ENCODE results near the gene PIGT. TPM values are rescaled to one million over a fixed set of nuclear protein-coding genes. Genes with fewer than 3 reads are reported as not detected.

PIGT gene
- polyA plus RNA-seq, 1 experiment: 114 TPM

DNA sequence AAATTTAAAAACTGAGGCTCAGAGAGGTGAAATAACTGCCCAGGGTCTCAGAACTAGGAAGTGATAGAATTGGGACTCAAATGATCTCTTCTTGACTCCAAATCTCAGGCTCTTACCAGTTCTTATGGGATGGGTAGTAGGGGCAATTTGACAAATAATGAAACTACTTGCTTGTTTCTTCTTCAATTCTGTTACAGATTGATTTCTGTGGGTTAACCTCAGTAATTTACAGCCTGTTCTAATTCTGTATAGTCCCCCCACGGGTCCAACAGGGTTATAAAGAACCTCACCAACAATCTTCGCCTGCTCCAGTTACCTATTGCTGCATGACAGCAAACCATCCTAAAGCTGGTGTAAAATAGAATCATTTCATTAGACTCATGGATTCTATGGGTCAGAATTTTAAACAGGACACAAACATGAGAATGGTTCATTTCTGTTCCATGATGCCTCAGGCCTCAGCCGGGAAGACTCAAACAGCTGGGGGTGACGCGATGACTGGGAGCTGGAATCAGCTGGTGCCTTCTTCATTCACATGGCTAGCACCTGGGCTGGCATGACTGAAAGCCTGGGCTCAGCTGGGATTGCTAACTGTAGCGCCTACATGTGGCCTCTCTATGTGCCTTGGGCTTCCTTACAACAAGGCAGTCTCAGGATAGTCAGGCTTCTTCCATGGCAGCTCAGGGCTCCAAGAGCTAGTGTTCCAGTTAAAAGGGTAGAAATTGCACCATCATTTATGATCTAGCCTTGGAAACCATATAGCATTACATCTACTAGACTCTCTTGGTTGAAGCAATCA, 47.0 kb downstream of the PIGT start:
- POLR2A ChIA-PET: no interaction called here
- H3K27ac ChIP-seq (ENCODE audit: low read depth, low read length): no peak overlapping the region
- CTCF ChIA-PET: interaction anchor here (0.9 to 4.9 kb wide), 4 partner anchors 13 to 151 kb away, joined by 3 to 15 read pairs (median 4); no protein-coding TSS in a partner anchor
- DNase-seq (ENCODE audit: low read depth, low spot score): no peak
- H3K9me3 ChIP-seq (ENCODE audit: control insufficient read depth, insufficient read depth, low read length): no peaks in the 10 kb centered on the region
- TF ChIP-seq, protein P1, sequence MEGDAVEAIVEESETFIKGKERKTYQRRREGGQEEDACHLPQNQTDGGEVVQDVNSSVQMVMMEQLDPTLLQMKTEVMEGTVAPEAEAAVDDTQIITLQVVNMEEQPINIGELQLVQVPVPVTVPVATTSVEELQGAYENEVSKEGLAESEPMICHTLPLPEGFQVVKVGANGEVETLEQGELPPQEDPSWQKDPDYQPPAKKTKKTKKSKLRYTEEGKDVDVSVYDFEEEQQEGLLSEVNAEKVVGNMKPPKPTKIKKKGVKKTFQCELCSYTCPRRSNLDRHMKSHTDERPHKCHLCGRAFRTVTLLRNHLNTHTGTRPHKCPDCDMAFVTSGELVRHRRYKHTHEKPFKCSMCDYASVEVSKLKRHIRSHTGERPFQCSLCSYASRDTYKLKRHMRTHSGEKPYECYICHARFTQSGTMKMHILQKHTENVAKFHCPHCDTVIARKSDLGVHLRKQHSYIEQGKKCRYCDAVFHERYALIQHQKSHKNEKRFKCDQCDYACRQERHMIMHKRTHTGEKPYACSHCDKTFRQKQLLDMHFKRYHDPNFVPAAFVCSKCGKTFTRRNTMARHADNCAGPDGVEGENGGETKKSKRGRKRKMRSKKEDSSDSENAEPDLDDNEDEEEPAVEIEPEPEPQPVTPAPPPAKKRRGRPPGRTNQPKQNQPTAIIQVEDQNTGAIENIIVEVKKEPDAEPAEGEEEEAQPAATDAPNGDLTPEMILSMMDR (IDR thresholded peaks at IDR 0.05; ENCODE audit: low read depth, low read length): no peak
- H3K27me3 ChIP-seq (ENCODE audit: control insufficient read depth, insufficient read depth, low read length): peaks cover 12% of the 10 kb centered on the region
- no peak overlapping the region for H3K4me3 ChIP-seq (ENCODE audit: low read depth, low read length)

DNA sequence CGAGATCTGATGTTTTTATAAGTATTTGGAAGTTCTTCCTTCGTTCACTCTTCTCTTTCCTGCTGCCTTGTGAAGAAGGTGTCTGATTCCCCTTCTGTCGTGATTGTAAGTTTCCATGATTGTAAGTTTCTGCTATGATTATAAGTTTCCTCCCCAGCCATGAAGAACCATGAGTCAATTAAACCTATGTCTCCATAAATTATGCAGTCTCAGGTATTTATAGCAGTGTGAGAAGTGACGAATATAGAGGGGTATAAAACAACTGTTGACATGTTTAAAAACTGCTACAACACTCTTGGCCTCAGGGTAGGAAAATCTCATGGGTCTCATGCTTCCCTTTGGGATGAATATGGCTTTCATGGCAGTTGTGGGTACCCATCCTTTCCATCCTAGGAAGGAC, 47.8 kb downstream of the PIGT start:
- no peak for DNase-seq (ENCODE audit: low read depth, low spot score)
- ChIA-PET CTCF (interaction anchor here (1.0 to 4.9 kb wide), 4 partner anchors 14 to 307 kb away, joined by 3 to 15 read pairs (median 6); no protein-coding TSS in a partner anchor), POLR2A (no interaction called here)
- Histone ChIP-seq H3K27me3 (ENCODE audit: control insufficient read depth, insufficient read depth, low read length) (peaks cover 18% of the 10 kb centered on the region), H3K4me3 (ENCODE audit: low read depth, low read length) (no peak overlapping the region), H3K27ac (ENCODE audit: low read depth, low read length) (no peak overlapping the region), H3K9me3 (ENCODE audit: control insufficient read depth, insufficient read depth, low read length) (no peaks in the 10 kb centered on the region)
- TF ChIP-seq, protein P1 (IDR thresholded peaks at IDR 0.05; ENCODE audit: low read depth, low read length): no peak

DNA sequence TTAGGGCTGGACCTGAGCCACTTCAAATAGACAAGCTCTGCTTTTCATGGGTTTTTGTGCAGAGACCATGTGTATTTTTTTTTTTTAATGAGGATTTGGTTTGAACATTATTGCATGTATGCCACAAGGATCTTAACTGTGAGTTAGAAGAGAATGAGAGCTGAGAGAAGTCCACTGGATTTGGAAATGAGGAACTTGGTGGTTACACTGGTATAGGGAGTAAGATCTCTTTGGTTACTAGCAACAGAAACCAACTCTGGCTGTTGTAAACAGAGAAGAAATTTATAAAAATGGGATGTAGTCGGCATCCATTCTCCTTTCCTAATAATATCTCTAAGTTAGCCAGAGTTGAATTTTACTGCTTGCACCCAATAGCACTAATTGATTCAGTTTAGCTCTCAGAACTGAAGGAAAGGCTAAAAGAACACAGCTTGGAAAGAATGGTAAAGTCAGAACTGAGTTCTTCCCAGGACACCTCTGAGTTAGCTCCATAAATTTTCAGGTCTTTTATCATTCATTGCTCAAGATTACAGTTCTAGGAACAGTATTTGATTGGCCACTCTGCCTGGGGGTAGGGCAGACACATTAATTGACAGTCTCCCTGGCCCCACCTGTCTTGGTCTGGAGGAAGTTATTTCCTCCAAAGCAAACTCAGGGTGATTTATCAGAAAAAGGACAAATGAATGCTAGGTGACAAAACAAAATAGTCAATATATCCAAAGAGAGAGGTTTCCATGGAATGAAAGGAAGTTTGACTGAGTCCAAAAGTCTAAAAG, 49.7 kb downstream of the PIGT start:
- TF ChIP-seq, protein P1 (IDR thresholded peaks at IDR 0.05; ENCODE audit: low read depth, low read length): no peak
- no peak for DNase-seq (ENCODE audit: low read depth, low spot score)
- ChIA-PET POLR2A (no interaction called here), CTCF (interaction anchor here (1.3 to 4.9 kb wide), 4 partner anchors 16 to 305 kb away, joined by 3 to 15 read pairs (median 4); no protein-coding TSS in a partner anchor)
- Histone ChIP-seq H3K9me3 (ENCODE audit: control insufficient read depth, insufficient read depth, low read length) (no peaks in the 10 kb centered on the region; the same call in 1 of the 2 replicates), H3K4me3 (ENCODE audit: low read depth, low read length) (no peak overlapping the region), H3K27ac (ENCODE audit: low read depth, low read length) (no peak overlapping the region), H3K27me3 (ENCODE audit: control insufficient read depth, insufficient read depth, low read length) (peaks cover 35% of the 10 kb centered on the region)

DNA sequence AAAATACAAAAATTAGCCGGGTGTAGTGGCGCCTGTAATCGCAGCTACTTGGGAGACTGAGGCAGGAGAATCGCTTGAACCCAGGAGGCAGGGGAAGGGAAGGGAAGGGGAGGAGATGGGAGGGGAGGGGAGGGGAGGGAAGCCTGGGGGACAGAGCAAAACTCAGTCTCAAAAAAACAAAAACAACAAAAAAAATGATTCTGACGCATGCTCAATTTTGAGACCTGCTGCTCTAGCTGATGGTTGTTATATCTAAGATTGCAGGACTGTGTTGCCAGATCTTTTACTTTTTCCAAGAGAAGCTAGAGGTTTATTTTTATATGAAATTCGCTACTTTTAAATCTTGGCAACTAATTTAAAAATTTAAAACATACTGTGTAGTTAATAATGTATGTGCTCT, 51.2 kb downstream of the PIGT start:
- CTCF ChIA-PET: interaction anchor here (1.0 kb wide), 1 partner anchor 304 kb away, joined by 3 read pairs; no protein-coding TSS in a partner anchor
- no peak for DNase-seq (ENCODE audit: low read depth, low spot score)
- peaks cover 40% of the 10 kb centered on the region for H3K27me3 ChIP-seq (ENCODE audit: control insufficient read depth, insufficient read depth, low read length)

More for the DNA sequence above, 51.2 kb downstream of the PIGT start:
- Histone ChIP-seq H3K4me3 (ENCODE audit: low read depth, low read length) (no peak overlapping the region), H3K27ac (ENCODE audit: low read depth, low read length) (no peak overlapping the region), H3K9me3 (ENCODE audit: control insufficient read depth, insufficient read depth, low read length) (no peaks in the 10 kb centered on the region; the same call in 1 of the 2 replicates)
- POLR2A ChIA-PET: no interaction called here
- TF ChIP-seq, protein P1 (IDR thresholded peaks at IDR 0.05; ENCODE audit: low read depth, low read length): no peak

Data from AG04450 (cell line).